HG03066 (cell line): Measurements from ENCODE around the gene GNAI3.

ENCODE experiments used
- ATAC-seq: cut with Tn5 transposase; IDR thresholded peaks from one replicate; pipeline ENCODE4 v1.9.1; 2021; ENCODE audit warnings: low read depth; ENCODE audit not compliant: unreplicated experiment

GNAI3 gene

DNA sequence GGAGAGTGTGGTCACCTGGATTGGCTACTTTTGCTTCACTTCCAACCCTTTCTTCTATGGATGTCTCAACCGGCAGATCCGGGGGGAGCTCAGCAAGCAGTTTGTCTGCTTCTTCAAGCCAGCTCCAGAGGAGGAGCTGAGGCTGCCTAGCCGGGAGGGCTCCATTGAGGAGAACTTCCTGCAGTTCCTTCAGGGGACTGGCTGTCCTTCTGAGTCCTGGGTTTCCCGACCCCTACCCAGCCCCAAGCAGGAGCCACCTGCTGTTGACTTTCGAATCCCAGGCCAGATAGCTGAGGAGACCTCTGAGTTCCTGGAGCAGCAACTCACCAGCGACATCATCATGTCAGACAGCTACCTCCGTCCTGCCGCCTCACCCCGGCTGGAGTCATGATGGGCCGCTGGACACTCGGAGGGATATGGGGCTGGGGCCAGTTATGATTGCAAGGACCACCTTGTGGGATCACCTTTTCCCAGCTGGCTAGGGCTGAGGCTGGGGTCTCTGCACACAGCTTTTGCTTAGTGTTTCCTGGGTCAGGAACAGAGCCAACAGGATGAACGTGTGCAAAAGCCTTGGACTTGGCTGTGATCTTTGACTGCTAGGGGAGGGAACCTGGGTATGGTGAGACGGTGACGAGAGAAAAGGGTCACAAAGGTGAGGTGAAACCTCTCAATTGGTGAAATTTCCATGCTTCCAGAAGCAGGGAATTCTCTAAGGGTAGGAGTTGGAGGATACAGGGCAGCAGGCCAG is 4.3 kb upstream of the GNAI3 start:
- ATAC-seq, result no peak

DNA sequence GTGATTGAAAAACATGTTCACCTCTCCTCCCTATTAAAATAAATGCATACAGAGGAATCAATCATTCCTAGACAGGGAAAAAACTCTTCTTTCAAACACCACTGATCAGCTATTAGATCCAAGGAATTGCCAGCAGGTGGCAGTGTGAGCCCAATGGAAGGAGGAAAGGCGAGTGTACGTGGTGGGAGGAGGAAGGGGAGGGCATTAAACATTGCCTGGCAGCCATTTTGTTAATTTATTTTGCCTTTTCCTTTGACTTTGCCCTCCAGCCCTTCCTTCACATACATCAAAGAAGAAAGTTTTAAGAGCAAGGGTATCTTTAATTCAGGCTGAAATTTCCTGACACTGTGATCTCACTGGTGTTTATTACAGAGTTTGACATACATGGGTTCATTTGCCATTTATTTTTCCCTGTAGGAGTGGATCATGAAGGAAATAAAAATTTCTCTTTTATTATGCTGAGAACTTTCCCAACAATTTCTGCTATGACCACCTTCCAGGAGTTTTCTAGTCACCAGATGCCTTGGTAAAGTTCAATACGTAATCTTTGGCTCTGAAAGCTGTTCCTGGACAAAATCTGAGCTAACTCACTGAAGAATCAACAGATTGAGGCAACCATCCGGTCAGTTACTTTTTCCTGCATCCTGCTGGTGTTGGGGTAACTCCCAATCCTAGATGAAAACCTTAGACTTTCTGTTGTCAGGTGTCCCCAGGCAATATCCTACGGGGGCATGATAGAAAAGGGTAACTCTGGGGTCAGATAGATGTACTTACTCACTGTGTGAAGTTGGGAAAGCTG is 1.9 kb upstream of the GNAI3 start:
- no peak for ATAC-seq

DNA sequence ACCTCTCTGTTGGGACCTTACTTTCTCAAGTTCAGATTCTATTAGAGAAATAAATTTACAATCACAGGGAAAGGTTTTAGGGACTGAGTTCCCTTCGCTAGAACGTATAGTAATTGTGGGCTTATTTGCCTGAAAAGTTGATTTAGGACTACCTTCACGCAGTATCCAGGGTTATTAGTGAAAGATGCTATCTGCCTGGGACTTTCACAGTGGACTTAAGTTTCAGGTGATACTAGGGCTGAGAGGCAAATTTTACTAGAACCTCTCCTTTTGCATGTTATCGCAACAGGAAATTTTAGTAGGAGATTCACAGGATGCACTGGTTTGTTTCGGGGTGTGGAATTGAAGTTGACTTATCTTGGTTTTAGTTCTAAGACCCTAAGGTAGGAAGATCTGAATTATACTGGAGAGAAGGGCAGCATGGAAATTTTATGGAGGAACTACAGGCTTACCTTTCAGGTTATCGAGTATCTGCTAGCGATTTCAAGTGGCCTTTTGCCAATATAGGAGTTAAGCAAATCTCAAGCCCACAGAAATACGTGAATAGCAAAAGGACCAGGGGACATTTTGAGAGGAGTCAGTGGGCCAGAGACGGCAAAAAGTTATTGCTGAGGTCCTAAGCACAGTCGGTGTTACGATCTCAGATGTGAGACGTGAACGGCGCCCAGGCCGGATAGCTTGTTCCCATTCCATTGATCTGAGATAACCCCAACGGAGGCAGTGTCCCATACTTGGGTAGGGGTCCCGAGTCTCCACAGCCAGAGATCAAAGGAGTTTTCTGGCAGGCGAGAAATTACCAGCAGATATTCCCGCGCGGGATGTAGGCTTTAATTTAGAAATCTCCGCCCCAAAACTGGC is 723 bp upstream of the GNAI3 start:
- no peak for ATAC-seq

DNA sequence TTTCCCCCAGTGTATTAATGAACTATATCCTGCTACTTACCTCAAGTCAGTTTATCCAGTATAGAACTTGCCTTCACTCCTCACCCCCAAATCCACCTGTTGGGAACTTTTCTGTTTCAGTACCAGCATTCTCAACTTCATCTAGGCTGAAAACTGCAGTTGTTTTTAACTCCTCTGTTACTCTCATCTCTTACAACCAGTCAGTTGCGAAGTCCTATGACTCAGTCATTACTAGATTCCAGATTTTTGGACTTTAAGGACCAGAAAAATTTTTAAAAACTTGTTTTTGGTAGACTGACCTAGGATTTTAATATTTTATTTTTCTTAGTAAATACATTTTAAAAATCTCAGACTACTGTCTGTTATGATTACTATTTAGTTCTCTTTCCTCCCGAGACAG is 8.1 kb downstream of the GNAI3 start:
- no peak for ATAC-seq

DNA sequence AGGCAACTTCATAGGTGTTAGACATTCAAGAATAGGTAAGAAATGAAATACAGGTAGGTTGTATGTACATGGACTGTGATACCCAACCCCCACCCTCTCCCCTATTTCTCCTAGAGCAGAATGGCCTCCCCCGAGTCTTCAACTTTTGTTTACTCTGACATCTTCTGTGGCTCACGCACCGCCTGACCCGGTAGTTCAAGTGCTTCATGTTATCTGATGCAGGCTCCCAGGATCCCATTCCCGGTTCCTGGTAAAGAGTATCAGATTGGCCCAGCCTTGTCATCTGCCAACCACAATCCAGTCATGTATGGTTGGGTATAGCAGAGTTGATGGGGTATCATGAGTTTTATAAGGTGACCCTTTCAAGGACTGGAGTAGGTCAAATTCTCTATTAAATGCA is 9.1 kb downstream of the GNAI3 start:
- no peak for ATAC-seq

DNA sequence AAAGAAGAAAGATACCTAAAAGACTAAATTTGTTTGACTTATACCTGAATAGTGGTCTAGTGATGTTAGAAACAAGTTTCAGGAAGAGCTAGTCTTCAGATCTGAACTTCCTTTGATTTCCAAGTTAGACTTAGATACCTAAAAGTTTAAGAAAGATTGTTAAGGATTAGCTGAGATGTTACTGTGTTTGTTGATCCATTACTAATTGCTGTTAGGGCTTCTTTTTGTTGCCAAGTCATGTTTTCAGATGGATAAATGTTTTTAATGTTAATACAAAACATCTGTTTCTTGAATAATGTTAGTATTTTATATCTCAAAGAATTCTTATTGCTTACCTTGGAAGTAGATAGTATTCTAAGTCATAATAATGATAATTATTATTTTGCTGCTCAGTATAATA is 11.6 kb downstream of the GNAI3 start:
- ATAC-seq, result no peak

DNA sequence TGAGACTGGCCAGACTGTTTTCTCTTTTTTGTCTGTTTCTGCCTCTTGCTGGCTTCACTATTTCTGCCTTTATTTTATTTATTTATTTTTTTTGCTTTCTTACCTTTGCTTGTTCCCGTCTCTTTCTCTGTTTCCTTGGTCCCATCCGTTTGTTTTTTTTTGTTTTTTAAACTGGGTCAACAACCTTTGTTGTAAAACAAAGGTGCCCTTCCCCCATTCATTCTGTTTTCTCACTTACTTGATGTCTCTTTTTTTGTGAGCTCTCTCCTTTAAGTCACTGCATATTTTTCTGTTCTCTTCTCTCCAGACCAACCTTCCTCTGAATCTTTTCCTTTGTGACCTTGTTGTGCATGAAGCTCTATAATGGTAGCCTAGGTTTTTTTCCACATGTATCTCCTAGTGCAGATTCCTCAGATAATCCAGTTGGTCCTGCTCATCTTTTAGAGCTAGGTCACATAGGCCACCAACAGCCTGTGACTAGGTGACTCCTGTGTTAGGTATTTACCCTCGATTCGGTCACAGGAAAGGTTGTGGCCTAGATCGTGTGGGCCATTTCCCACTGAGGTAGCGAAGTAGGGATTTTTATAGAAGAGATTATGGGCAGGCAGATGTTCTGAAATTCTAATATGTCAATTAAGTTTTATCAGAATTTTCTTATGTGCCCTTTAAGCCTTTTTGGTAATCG is 15.9 kb downstream of the GNAI3 start:
- ATAC-seq, result no peak

DNA sequence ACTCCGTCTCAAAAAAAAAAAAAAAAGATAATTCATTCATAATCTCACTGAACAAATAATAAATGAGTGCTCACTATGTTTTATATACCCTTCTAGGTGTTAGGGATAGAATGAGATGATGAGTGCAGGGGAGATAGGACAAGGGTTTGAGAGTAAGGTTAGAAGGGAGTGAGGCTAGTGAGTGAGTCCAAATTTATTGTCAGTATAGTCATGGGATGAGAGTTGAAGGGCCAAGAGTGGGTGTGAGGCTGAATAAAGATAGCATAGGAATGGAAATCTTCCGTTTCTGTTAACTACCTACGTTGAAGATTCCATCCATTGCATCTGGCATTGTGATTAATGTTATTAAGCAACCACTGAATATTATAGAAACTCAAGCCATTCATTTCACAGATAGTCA is 16.8 kb downstream of the GNAI3 start:
- no peak for ATAC-seq

DNA sequence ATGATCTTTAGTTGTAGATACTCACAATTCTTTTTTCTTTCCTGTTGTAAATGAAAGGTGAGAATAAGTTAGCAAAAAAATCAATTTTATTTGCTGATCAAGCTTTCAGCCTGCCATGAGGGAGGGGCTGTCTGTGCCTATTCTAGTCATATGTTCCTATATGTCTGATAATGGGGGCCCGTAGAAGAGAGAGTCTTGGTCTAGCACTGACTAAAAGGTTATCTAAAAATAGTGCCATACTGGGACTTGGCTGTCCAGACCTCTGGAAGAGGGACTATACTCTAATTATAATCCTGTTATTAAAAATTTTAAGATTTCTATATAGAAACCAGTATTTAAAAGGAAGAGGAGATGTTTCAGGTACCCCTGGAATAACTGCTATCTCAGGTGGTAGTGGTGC is 18.6 kb downstream of the GNAI3 start:
- no peak for ATAC-seq

DNA sequence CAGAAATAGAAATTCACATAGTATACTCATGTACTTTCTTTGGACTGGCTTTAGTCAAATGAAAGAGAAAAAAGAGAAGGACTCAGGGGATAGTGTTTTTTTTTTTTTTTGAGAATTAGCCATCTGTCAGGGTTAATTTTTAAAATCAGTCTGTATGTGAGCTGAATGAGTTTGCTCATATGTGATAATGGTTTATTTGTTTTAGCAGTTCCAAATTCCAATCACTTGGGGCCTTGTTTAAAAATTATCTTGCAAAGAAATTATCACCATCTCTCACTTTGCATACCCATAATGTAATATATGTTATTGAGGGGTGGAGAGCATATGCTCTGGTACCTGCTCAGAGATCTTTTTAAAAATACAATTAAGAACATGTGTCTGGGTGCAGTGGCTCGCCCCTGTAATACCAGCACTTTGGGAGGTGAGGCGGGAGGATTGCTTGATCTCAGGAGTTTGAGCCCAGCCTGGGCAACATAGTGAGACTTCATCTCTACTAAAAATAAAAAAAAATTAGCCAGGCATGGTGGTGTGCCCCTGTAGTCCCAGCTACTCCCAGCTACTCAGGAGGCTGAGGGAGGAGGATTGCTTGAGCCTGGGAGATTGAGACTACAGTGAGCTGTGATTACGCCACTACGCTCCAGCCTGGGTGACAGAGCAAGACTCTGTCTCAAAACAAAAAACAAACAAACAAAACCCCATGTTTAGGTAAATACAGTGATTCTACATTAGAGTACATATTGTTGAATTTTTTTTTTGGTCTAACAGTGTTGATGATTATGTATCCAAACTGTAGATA is 19.7 kb downstream of the GNAI3 start:
- no peak for ATAC-seq

DNA sequence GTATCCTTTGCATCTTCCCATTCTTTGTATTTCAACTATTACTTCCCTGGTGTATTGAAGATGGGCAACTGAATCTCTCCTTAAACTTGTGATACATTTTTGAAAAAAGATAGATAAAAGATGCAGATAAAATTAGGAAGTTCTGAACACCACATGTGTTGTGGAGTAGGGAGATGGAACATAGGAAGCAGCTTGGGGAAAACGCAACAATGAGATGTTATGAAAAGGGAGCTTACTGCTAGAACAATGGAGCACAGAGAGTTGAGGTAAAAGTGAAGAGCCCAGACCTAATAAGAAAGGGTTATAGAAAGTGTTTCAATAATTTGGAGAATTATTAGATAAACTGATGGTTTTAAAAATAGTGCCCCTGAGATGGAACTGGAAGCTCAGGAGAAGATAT is 20.9 kb downstream of the GNAI3 start:
- no peak for ATAC-seq

DNA sequence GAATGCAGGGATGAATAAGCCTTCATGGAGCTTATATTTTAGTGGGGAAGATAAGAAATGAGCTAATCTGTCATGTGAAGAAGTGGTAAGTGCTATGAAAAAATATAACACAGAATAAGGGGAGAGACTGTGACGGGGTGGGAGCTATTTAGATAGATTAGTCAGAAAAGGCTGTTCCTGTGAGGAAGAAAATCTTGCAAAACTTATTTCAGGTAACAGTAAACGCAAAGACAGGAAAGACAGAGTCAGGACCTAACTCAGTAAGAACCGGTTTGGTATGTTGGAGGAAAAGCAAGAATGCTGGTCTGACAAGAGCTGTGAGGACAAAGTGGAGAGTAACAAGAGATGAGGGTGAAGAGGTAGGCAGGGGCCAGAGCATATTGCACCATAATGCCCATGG is 22.0 kb downstream of the GNAI3 start:
- no peak for ATAC-seq

DNA sequence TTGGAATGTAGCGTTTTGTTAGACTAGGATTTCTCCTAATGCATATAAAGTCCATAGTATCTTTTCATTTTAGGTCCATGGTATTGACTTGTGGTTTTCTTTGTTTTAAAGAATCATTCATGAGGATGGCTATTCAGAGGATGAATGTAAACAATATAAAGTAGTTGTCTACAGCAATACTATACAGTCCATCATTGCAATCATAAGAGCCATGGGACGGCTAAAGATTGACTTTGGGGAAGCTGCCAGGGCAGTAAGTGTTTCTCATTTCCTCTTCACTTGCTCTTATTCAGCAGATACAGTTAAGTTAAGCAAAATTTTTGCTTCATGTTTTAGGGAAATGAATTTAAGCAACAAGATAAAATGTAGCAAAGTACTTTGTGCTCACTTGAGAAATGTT is 25.4 kb downstream of the GNAI3 start:
- ATAC-seq, result no peak

DNA sequence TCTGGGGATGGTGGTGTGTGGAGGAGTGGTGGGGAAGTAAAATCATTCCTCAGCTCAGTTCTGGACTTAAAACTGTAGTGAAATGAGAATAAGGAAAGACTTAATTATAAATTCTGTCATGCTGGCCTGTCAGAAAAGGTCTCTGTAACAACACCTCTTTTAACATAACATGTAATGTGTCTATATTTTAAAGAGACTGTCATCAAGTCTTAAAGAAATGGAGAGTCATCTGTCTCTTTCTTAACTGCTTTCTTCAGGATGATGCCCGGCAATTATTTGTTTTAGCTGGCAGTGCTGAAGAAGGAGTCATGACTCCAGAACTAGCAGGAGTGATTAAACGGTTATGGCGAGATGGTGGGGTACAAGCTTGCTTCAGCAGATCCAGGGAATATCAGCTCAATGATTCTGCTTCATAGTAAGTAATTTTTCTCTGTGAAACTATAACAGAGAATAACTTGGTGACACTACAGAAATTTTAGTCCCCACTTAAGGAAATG is 30.6 kb downstream of the GNAI3 start:
- ATAC-seq, result no peak

DNA sequence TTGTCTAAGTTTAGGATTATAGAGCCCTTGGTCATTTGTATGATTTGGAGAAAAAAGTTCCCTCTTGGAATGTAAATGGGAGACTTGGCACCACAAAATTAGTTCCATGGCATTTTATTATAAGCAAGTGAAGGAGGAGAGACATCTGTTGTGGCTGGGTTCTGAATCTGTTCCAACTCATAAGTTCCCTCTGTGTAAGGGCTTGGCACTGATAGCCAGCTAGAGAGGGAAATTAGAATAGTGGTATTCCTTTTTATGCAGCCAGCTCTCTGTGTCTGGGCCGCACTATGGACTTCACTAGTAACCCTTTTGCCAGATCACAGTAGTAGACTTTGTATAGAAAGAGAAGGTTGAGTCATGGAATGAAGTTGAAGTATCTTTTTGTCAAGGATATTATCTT is 31.1 kb downstream of the GNAI3 start:
- no peak for ATAC-seq

DNA sequence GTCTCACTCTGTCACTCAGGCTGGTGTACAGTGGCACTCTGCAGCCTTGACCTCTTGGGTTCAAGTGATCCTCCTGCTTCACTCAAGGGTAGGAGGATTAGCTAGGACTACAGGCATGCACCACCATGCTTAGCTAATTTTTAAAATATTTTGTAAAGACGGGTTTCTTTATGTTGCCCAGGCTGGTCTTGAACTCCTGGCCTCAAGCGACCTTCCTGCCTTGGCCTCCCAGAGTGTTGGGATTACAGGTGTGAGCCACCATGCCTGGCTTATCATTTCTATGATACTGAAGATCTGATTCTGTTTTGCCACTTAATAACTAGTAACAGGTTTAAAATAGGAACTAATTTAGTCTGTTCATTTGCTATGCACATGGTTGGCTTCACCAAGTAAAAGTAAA is 33.6 kb downstream of the GNAI3 start:
- ATAC-seq, result no peak

DNA sequence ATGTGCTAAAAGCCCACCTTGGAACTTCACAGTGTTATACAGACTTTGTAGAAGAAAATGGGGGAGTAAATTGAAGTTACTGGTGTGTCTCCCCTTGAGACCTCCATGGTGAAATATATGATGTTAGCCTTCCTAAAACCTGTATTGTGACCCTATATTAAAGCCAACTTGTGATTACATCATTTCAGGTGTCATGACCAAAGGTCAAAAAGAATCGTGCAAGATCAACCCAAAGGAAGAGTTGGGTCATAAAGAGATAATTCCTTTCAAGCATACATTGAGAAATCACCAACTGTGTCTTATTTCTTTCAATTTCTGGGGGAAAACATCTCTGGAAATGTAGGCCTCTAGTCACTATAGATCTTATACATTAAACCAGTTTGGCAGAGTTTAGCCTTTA is 36.4 kb downstream of the GNAI3 start:
- ATAC-seq, result no peak

DNA sequence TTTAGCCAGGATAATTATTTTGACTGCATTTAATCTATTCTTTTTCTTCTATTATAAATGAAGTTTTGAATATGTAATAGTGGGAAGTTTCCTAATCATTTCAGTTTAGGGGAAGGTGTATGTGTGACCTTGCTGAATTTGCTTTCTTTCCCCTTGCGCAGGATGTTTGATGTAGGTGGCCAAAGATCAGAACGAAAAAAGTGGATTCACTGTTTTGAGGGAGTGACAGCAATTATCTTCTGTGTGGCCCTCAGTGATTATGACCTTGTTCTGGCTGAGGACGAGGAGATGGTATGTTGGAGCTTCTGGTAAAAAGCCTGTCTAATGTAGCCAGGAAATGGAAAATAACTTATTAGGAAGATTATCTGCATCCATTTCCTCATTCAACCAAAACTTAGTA is 37.6 kb downstream of the GNAI3 start:
- ATAC-seq, result no peak

DNA sequence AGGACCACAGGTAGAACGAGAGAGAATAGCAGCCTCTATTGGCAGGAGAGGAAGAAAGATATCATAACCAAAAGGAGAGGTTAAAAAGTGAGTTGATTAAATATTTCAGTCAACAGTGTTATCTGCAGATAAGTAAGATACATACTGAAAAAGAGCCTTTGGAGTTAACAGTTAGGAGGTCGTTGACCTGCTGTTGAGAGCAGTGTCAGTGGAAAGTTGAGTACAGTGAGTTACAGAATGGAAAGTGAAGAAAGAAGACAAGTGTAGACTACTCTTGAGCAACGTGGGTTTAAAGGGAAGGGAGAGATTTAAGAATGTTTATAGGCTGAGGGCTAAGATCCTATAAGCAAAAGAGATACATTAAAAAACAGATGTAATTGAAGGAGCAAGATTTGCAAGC is 40.8 kb downstream of the GNAI3 start:
- ATAC-seq, result no peak

DNA sequence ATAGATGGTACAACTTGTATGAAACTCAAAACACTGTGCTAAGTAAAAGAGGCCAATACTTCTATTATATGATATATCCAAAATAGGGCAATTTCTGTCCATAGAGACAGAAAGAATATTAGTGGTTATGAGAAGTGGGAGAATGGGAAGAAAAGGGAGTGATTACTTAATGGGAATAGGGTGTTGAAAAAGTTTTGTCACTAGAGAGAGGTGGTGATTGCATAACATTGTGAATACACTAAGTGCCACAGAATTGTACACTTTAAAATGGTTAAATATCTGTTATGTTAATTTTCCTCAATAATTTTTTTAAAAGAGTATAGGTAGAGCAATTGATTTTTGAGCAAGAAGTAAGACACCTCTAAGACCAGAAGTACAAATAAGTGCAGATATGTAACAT is 41.3 kb downstream of the GNAI3 start:
- ATAC-seq, result no peak
